HL-60 (cell line): ENCODE measurements around the gene RBFOX2.

ENCODE experiments used
- DNase-seq, 2 experiments: peaks; one replicate each; pipeline ENCODE4 v3.0.0-alpha.2; 2010 to 2020; ENCODE audit warnings: low read depth in 1 of 2, low spot score in 1 of 2
- H3K27ac ChIP-seq: fragments of 250-450 bp; sonication (Bioruptor Pico); replicated peaks from 2 replicates; pipeline ENCODE4 v1.5.1; 2020; ENCODE audit warnings: mild to moderate bottlenecking, moderate library complexity
- H3K27me3 ChIP-seq: fragments of 250-450 bp; sonication (Bioruptor Pico); 2 replicates; pipeline ENCODE4 v1.5.1; 2021; ENCODE audit warnings: mild to moderate bottlenecking, moderate library complexity; ENCODE audit not compliant: insufficient read depth, poor library complexity, severe bottlenecking
- H3K4me3 ChIP-seq: replicated peaks from 2 replicates; pipeline ENCODE4 v1.5.1; 2011; ENCODE audit warnings: mild to moderate bottlenecking, control low read depth, low read length; ENCODE audit not compliant: insufficient read depth
- GABPA ChIP-seq: IDR thresholded peaks from 2 replicates; pipeline ENCODE4 v1.6.1; 2012; ENCODE audit warnings: low read depth
- POLR2AphosphoS5 ChIP-seq: IDR thresholded peaks from 2 replicates; pipeline ENCODE4 v1.6.1; 2012; ENCODE audit warnings: low read depth
- REST ChIP-seq: IDR thresholded peaks from 2 replicates; pipeline ENCODE4 v1.6.1; 2012; ENCODE audit warnings: low read depth; ENCODE audit not compliant: insufficient replicate concordance
- SPI1 ChIP-seq: IDR thresholded peaks from 2 replicates; pipeline ENCODE4 v1.6.1; 2012; ENCODE audit warnings: low read depth, mild to moderate bottlenecking, borderline replicate concordance
- TF ChIP-seq, protein P1 (sequence below): IDR thresholded peaks from one replicate; pipeline ENCODE4 v1.5.1; 2011; ENCODE audit warnings: low read length, control low read depth, inconsistent platforms; ENCODE audit not compliant: insufficient read depth

Gene RBFOX2

DNA sequence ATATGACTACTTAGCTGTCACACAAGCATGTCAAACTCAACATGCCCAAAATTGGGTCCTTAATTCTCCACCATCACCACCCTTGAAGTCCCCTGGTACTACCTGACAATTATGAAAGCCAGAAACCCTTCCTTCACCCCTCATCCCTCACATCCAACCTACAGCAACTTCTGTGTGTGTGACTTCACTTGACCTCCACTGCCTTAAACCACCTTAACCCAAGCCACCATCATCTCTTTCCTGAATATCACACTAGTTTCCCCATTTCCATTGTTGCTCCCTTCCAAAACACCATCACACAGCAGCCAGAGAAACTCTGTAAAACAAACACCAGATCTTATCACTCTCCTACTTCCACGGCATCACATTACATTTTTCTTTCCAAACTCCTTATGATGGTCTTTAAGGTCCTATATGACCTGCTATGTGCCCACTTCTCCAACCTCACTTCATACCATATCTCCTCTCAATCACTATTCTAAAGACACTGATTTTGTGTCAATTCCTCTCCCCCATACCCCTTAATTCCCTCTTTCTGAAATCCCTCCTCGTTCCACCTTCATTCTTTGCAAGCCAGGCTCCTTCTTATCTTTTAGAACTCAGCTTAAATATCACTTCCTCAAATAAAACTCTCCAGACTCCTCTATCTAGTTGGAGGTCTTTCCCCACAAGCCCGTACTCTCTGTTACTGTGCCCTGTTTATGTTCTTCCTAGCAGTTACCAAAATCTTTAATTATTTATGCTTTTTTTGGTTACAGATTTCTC lies 124.9 kb downstream of the RBFOX2 start:
- H3K27me3 ChIP-seq = peaks cover 7% of the 10 kb centered on the region
- no peak overlapping the region for H3K27ac ChIP-seq
- no peak for DNase-seq
- no peak for TF ChIP-seq REST
- no peak for TF ChIP-seq POLR2AphosphoS5
- TF ChIP-seq GABPA = no peak
- TF ChIP-seq, protein P1, sequence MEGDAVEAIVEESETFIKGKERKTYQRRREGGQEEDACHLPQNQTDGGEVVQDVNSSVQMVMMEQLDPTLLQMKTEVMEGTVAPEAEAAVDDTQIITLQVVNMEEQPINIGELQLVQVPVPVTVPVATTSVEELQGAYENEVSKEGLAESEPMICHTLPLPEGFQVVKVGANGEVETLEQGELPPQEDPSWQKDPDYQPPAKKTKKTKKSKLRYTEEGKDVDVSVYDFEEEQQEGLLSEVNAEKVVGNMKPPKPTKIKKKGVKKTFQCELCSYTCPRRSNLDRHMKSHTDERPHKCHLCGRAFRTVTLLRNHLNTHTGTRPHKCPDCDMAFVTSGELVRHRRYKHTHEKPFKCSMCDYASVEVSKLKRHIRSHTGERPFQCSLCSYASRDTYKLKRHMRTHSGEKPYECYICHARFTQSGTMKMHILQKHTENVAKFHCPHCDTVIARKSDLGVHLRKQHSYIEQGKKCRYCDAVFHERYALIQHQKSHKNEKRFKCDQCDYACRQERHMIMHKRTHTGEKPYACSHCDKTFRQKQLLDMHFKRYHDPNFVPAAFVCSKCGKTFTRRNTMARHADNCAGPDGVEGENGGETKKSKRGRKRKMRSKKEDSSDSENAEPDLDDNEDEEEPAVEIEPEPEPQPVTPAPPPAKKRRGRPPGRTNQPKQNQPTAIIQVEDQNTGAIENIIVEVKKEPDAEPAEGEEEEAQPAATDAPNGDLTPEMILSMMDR = no peak
- no peak for TF ChIP-seq SPI1
- no peak overlapping the region for H3K4me3 ChIP-seq

- no peak for DNase-seq
- TF ChIP-seq GABPA = no peak
- TF ChIP-seq REST = no peak
- TF ChIP-seq SPI1 = no peak
- TF ChIP-seq POLR2AphosphoS5 = no peak
- TF ChIP-seq, protein P1 = no peak
- no peak overlapping the region for H3K27ac ChIP-seq
- peaks cover 7% of the 10 kb centered on the region for H3K27me3 ChIP-seq
- H3K4me3 ChIP-seq = no peak overlapping the region
Measured at GRCh38 chr22:35900483-35901168, 128.0 kb downstream of the RBFOX2 start.

DNA sequence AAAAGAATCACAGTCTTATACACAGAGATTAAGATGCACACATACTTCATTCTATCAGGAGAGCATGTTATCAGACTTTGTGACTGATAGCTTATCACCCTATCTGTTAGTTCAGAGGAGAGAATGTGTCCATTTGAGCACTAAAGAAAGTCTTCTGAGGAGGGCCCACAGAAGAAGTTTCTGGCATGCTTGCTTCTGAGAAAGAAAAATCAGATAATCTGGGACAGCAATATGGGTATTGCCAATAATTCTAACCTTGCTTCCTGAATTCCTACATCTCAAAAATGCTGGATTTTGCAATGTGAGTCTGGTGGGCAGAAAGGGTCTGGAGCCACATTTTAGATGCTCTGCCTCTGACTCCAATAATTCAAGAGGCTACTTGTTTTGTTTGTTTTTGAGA lies 128.9 kb downstream of the RBFOX2 start:
- no peak overlapping the region for H3K27ac ChIP-seq

More for the DNA sequence above, 128.9 kb downstream of the RBFOX2 start:
- Histone ChIP-seq H3K27me3 (peaks cover 6% of the 10 kb centered on the region), H3K4me3 (no peak overlapping the region)
- DNase-seq = no peak
- no peak for TF ChIP-seq GABPA
- TF ChIP-seq, protein P1 = no peak
- no peak for TF ChIP-seq SPI1
- no peak for TF ChIP-seq REST
- no peak for TF ChIP-seq POLR2AphosphoS5
